CD4-positive, CD25-positive, alpha-beta regulatory T cell (primary cell): ENCODE results near the gene NACAD. TPM values are rescaled to one million over a fixed set of nuclear protein-coding genes. Genes with fewer than 3 reads are reported as not detected.

Experiments used
- ATAC-seq, 2 donors: fragments of 150-1000 bp; cut with Tn5 transposase; one replicate each; pipeline ENCODE4 v1.10.0; 2021; ENCODE audit warnings: low read depth in 2 of 2, moderate number of reproducible peaks in 2 of 2, moderate library complexity in 1 of 2
- DNase-seq, 3 donors: peaks; one replicate each; pipeline versions ENCODE4 v3.0.0 to v3.0.0-alpha.2; 2012 to 2022; ENCODE audit warnings: mixed read lengths in 1 of 3
- H3K27ac ChIP-seq: one replicate; pipeline ENCODE4 v1.7.0; 2013; ENCODE audit warnings: mild to moderate bottlenecking, low read length; ENCODE audit not compliant: insufficient read depth, poor library complexity, severe bottlenecking
- H3K27me3 ChIP-seq: one replicate; pipeline ENCODE4 v1.7.0; 2013; ENCODE audit warnings: low read length; ENCODE audit not compliant: control insufficient read depth, insufficient read depth
- H3K36me3 ChIP-seq: one replicate; pipeline ENCODE4 v1.7.0; 2013; ENCODE audit warnings: mild to moderate bottlenecking, low read length, moderate library complexity; ENCODE audit not compliant: control insufficient read depth, insufficient read depth
- H3K4me1 ChIP-seq: 2 replicates; pipeline ENCODE4 v1.7.0; 2013; ENCODE audit warnings: mild to moderate bottlenecking, low read length; ENCODE audit not compliant: insufficient read depth, control insufficient read depth, poor library complexity, severe bottlenecking
- H3K4me3 ChIP-seq: one replicate; pipeline ENCODE4 v1.7.0; 2013; ENCODE audit warnings: low read depth, mild to moderate bottlenecking, low read length, moderate library complexity
- H3K9me3 ChIP-seq, 2 experiments: 1 replicate in 1 of 2; 2 replicates in 1 of 2; pipeline ENCODE4 v1.7.0; 2013; ENCODE audit warnings: low read length in 2 of 2, mild to moderate bottlenecking in 1 of 2, moderate library complexity in 1 of 2; ENCODE audit not compliant: control insufficient read depth in 2 of 2
- H3K27ac Mint-ChIP-seq, 3 donors: one replicate each; pipeline ENCODE4 v1.8.0; 2020 to 2022; ENCODE audit warnings: mild to moderate bottlenecking in 3 of 3, mixed read lengths in 3 of 3, moderate library complexity in 2 of 3
- H3K27me3 Mint-ChIP-seq: one replicate; pipeline ENCODE4 v1.8.0; 2022; ENCODE audit warnings: mild to moderate bottlenecking, mixed read lengths
- H3K36me3 Mint-ChIP-seq: one replicate; pipeline ENCODE4 v1.8.0; 2020; ENCODE audit warnings: mixed read lengths
- H3K4me1 Mint-ChIP-seq, 4 donors: one replicate each; pipeline ENCODE4 v1.8.0; 2020 to 2022; ENCODE audit warnings: mixed read lengths in 4 of 4, mild to moderate bottlenecking in 1 of 4
- H3K4me3 Mint-ChIP-seq, 4 donors: one replicate each; pipeline ENCODE4 v1.8.0; 2020 to 2022; ENCODE audit warnings: mild to moderate bottlenecking in 4 of 4, mixed read lengths in 4 of 4, moderate library complexity in 3 of 4
- H3K9me3 Mint-ChIP-seq, 7 donors: one replicate each; pipeline ENCODE4 v1.8.0; 2020 to 2022; ENCODE audit warnings: mixed read lengths in 7 of 7, mild to moderate bottlenecking in 3 of 7, moderate library complexity in 2 of 7
- polyA plus RNA-seq, 4 donors: library from polyadenylated mRNA; unstranded; fragments of 300-500 nt; fragmentation: Illumina TruSeq; gene quantifications; one replicate each; pipeline ENCODE4 v1.2.3, GENCODE V29; 2021
- total RNA-seq: library from RNA; stranded (reverse); gene quantifications from one replicate; pipeline ENCODE4 v1.2.3, GENCODE V29; 2022

Gene NACAD
- total and polyA plus RNA-seq, 5 donors from 2014 or later = 0.07 TPM; not detected in 4

DNA sequence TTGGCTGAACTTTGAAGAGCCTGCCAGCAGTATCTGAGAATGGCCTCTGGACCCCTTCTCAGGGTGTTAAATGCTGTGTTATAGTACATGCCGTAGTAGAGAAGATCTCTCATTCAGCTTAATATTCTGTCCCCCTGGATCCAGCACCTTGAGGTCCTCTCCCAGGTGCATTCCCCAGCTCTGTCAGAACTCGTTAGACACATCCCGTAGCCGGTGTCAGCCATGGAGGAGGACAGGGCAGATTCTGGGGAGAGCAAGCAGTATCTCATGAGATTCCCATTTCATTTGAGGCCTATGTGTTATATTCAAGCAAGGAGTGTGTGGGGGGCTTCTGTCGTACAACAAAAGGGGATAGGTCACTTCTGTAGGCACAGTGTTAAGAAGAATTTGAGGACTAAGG, 34.8 kb downstream of the NACAD start:
- H3K36me3 Mint-ChIP-seq = peaks cover 61% of the 10 kb centered on the region
- Histone ChIP-seq H3K27ac (peak overlapping the region; percentile 15), H3K36me3 (peaks cover 65% of the 10 kb centered on the region), H3K4me3 (no peak overlapping the region), H3K9me3 (no peaks in the 10 kb centered on the region), H3K4me1 (peaks cover 57% of the 10 kb centered on the region), H3K27me3 (no peaks in the 10 kb centered on the region)
- peaks cover 35 to 82% (median 72%) of the 10 kb centered on the region in 4 donors for H3K4me1 Mint-ChIP-seq
- peak overlapping the region in 2 of 4 donors; percentile 40 to 54 for H3K4me3 Mint-ChIP-seq
- no peak for DNase-seq
- H3K9me3 Mint-ChIP-seq = peaks cover 0 to 1% (median 0%) of the 10 kb centered on the region in 7 donors
- ATAC-seq = no peak
- H3K27me3 Mint-ChIP-seq = no peaks in the 10 kb centered on the region
- H3K27ac Mint-ChIP-seq = peak overlapping the region in 1 of 3 donors; percentile 79

DNA sequence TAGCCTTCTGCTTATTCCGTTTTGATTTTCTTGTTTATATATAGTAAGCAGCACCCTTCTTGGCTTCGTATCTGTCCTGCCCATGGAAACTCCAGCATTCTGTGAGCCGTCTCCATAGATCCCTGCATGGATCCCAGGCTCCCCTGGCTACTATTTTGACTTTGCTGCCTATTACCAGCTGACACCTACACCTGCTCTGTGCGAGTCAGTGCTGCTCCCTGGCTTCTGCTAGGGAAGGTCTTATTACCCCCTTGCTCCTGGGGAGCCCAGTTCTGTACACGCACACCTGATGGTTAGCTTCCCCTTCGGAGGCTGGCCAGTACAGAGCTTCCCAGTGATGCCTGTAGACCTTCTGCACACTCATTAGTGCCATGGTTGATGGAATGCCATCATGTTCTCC, 35.4 kb downstream of the NACAD start:
- H3K4me1 ChIP-seq = peaks cover 58% of the 10 kb centered on the region

GRCh38 chr7:45052011-45052410, 36.8 kb downstream of the NACAD start:
- Mint-ChIP-seq H3K27ac (peak overlapping the region; percentile 19 to 85 (median 73)), H3K4me1 (peaks cover 31 to 82% (median 59%) of the 10 kb centered on the region in 4 donors), H3K36me3 (peaks cover 54% of the 10 kb centered on the region), H3K4me3 (peak overlapping the region in 2 of 4 donors; percentile 29 to 74), H3K27me3 (no peaks in the 10 kb centered on the region), H3K9me3 (peaks cover 0 to 1% (median 0%) of the 10 kb centered on the region in 7 donors)
- Histone ChIP-seq H3K36me3 (peaks cover 74% of the 10 kb centered on the region), H3K4me1 (peaks cover 55% of the 10 kb centered on the region), H3K4me3 (no peak overlapping the region), H3K9me3 (no peaks in the 10 kb centered on the region), H3K27me3 (no peaks in the 10 kb centered on the region), H3K27ac (no peak overlapping the region)
- DNase-seq (no peak), ATAC-seq (no peak)

More for the DNA sequence above, 35.4 kb downstream of the NACAD start:
- Histone ChIP-seq H3K27me3 (no peaks in the 10 kb centered on the region), H3K36me3 (peaks cover 69% of the 10 kb centered on the region), H3K9me3 (no peaks in the 10 kb centered on the region), H3K4me3 (no peak overlapping the region), H3K27ac (peak overlapping the region; percentile 15)
- ATAC-seq (no peak), DNase-seq (no peak)
- Mint-ChIP-seq H3K4me1 (peaks cover 34 to 82% (median 70%) of the 10 kb centered on the region in 4 donors), H3K27me3 (no peaks in the 10 kb centered on the region), H3K4me3 (peak overlapping the region in 2 of 4 donors; percentile 43 to 54), H3K27ac (peak overlapping the region in 2 of 3 donors; percentile 74 to 79), H3K36me3 (peaks cover 58% of the 10 kb centered on the region), H3K9me3 (peaks cover 0 to 1% (median 0%) of the 10 kb centered on the region in 7 donors)

- Mint-ChIP-seq H3K36me3 (peaks cover 50% of the 10 kb centered on the region), H3K4me1 (peaks cover 38 to 82% (median 57%) of the 10 kb centered on the region in 4 donors), H3K4me3 (peak overlapping the region in 1 of 4 donors; percentile 45), H3K27me3 (no peaks in the 10 kb centered on the region), H3K9me3 (peaks cover 0 to 1% (median 0%) of the 10 kb centered on the region in 7 donors), H3K27ac (peak overlapping the region in 2 of 3 donors; percentile 11 to 47)
- Histone ChIP-seq H3K4me3 (peak overlapping the region; percentile 38), H3K27me3 (no peaks in the 10 kb centered on the region), H3K36me3 (peaks cover 81% of the 10 kb centered on the region), H3K27ac (peak overlapping the region; percentile 47), H3K4me1 (peaks cover 57% of the 10 kb centered on the region), H3K9me3 (no peaks in the 10 kb centered on the region)
- DNase-seq (no peak), ATAC-seq (no peak)
Measured at GRCh38 chr7:45050198-45050597, 38.6 kb downstream of the NACAD start.

GRCh38 chr7:45048748-45049147, 40.0 kb downstream of the NACAD start:
- H3K4me3 ChIP-seq = no peak overlapping the region
- Mint-ChIP-seq H3K4me3 (peak overlapping the region in 1 of 4 donors; percentile 19), H3K4me1 (peaks cover 36 to 80% (median 52%) of the 10 kb centered on the region in 4 donors), H3K36me3 (peaks cover 52% of the 10 kb centered on the region), H3K27ac (peak overlapping the region in 1 of 3 donors; percentile 59), H3K9me3 (no peaks in the 10 kb centered on the region), H3K27me3 (no peaks in the 10 kb centered on the region)
- peaks cover 85% of the 10 kb centered on the region for H3K36me3 ChIP-seq
- H3K4me1 ChIP-seq = peaks cover 49% of the 10 kb centered on the region
- no peak for ATAC-seq
- no peak for DNase-seq
- peak overlapping the region; percentile 27 for H3K27ac ChIP-seq
- H3K27me3 ChIP-seq = no peaks in the 10 kb centered on the region
- H3K9me3 ChIP-seq = no peaks in the 10 kb centered on the region

- no peak for DNase-seq
- no peak overlapping the region for H3K27ac ChIP-seq
- Mint-ChIP-seq H3K27me3 (no peaks in the 10 kb centered on the region), H3K9me3 (no peaks in the 10 kb centered on the region), H3K4me1 (peaks cover 36 to 84% (median 46%) of the 10 kb centered on the region in 4 donors), H3K4me3 (peak overlapping the region; percentile 41 to 66 (median 52)), H3K36me3 (peaks cover 60% of the 10 kb centered on the region), H3K27ac (peak overlapping the region; percentile 58 to 90 (median 62))
- H3K4me3 ChIP-seq = no peak overlapping the region
- H3K36me3 ChIP-seq = peaks cover 89% of the 10 kb centered on the region
- H3K4me1 ChIP-seq = peaks cover 35% of the 10 kb centered on the region
- H3K9me3 ChIP-seq = no peaks in the 10 kb centered on the region
- H3K27me3 ChIP-seq = no peaks in the 10 kb centered on the region
- ATAC-seq = no peak
Measured at GRCh38 chr7:45044338-45044737, 44.4 kb downstream of the NACAD start.

DNA sequence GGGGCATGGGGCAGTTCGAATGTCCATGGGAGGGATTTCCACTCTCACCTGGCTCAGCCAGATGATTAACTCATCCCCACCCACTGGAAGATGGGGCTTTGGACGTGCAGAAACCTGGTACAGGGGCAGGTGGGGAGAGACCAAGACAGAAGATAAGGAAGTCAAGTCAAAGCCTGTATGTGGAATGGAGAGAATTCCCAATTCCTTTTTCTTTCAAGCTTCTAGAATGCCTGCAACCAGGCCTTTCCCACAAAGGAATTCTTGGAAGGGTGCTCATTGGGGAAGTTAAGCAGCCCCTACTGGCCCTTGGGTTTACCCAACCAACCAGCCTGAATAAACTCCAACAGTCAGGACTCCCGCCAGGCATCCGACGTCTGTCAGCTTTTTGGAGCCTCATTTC, 49.7 kb downstream of the NACAD start:
- no peaks in the 10 kb centered on the region for H3K9me3 Mint-ChIP-seq
- Histone ChIP-seq H3K9me3 (no peaks in the 10 kb centered on the region), H3K4me3 (no peak overlapping the region), H3K27ac (peak overlapping the region; percentile 47), H3K27me3 (no peaks in the 10 kb centered on the region), H3K36me3 (peaks cover 73% of the 10 kb centered on the region), H3K4me1 (peaks cover 58% of the 10 kb centered on the region)
- ATAC-seq (no peak), DNase-seq (no peak)
- H3K27me3 Mint-ChIP-seq = no peaks in the 10 kb centered on the region
- H3K36me3 Mint-ChIP-seq = peaks cover 62% of the 10 kb centered on the region
- H3K4me1 Mint-ChIP-seq = peaks cover 39 to 92% (median 65%) of the 10 kb centered on the region in 4 donors
- H3K4me3 Mint-ChIP-seq = no peak overlapping the region
- peak overlapping the region in 2 of 3 donors; percentile 83 to 93 for H3K27ac Mint-ChIP-seq

DNA sequence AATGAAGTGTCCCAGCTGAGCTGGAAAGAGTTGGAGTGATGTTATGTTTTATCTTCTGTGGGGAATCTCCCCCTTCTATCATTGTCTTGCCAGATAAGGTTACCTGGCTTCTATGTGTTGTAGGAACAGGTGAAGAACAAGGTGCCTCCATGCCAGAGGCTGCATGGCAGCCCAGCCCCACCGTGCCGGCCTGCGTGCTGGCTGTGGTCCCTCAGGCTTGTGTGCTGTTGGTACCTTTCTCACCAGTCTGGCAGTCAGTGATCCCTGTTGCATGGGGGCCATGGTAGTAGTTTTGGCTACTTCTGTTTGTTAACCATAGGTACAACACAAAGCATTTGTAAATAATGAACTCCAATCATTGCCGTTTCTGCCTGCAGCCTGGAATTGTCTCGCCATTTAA, 50.9 kb downstream of the NACAD start:
- H3K36me3 ChIP-seq = peaks cover 72% of the 10 kb centered on the region
- H3K4me1 ChIP-seq = peaks cover 70% of the 10 kb centered on the region

More for the DNA sequence above, 50.9 kb downstream of the NACAD start:
- H3K27ac Mint-ChIP-seq = peak overlapping the region; percentile 83 to 93 (median 85)
- Histone ChIP-seq H3K4me3 (peak overlapping the region; percentile 52), H3K27ac (peak overlapping the region; percentile 36), H3K9me3 (no peaks in the 10 kb centered on the region), H3K27me3 (no peaks in the 10 kb centered on the region)
- DNase-seq = no peak
- H3K4me3 Mint-ChIP-seq = peak overlapping the region; percentile 66 to 91 (median 87)
- no peak for ATAC-seq
- peaks cover 64% of the 10 kb centered on the region for H3K36me3 Mint-ChIP-seq
- H3K27me3 Mint-ChIP-seq = no peaks in the 10 kb centered on the region
- no peaks in the 10 kb centered on the region for H3K9me3 Mint-ChIP-seq
- H3K4me1 Mint-ChIP-seq = peaks cover 43 to 93% (median 70%) of the 10 kb centered on the region in 4 donors
